MM.1S (cell line): ENCODE measurements around the gene C9.

ENCODE experiments used
- EZH2phosphoT487 ChIP-seq: fragments of 300-600 bp; sonication (generic); IDR thresholded peaks from 2 replicates; pipeline ENCODE4 v1.6.1; 2018; ENCODE audit warnings: antibody characterized with exemption, low read length
- TF ChIP-seq, protein P1 (sequence below): fragments of 300-600 bp; sonication (generic); IDR thresholded peaks from 2 replicates; pipeline ENCODE4 v1.5.1; 2016; ENCODE audit warnings: antibody characterized with exemption, low read length, mixed read lengths

GRCh38 chr5:39238366-39239105 is 125.8 kb downstream of the C9 start:
- TF ChIP-seq, protein P1, sequence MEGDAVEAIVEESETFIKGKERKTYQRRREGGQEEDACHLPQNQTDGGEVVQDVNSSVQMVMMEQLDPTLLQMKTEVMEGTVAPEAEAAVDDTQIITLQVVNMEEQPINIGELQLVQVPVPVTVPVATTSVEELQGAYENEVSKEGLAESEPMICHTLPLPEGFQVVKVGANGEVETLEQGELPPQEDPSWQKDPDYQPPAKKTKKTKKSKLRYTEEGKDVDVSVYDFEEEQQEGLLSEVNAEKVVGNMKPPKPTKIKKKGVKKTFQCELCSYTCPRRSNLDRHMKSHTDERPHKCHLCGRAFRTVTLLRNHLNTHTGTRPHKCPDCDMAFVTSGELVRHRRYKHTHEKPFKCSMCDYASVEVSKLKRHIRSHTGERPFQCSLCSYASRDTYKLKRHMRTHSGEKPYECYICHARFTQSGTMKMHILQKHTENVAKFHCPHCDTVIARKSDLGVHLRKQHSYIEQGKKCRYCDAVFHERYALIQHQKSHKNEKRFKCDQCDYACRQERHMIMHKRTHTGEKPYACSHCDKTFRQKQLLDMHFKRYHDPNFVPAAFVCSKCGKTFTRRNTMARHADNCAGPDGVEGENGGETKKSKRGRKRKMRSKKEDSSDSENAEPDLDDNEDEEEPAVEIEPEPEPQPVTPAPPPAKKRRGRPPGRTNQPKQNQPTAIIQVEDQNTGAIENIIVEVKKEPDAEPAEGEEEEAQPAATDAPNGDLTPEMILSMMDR, result no peak
- TF ChIP-seq EZH2phosphoT487, result no peak
